ENCODE measurements around the gene TSKU.

The TSKU gene

GRCh38 chr11:76742902-76743301, 40.3 kb upstream of the TSKU start:
- Histone ChIP-seq H3K36me3 (ENCODE audit: control insufficient read depth, insufficient read depth, low read length) (no peaks in the 10 kb centered on the region), H3K27me3 (ENCODE audit: control insufficient read depth, insufficient read depth, low read length, poor library complexity, severe bottlenecking) (no peaks in the 10 kb centered on the region), H3K4me1 (ENCODE audit: control insufficient read depth, insufficient read depth, low read length) (no peaks in the 10 kb centered on the region), H3K4me3 (ENCODE audit: insufficient read depth, low read depth, low read length) (no peak overlapping the region), H3K27ac (ENCODE audit: insufficient read depth, low read depth, low read length, poor library complexity, severe bottlenecking) (no peak overlapping the region), H3K9me3 (ENCODE audit: control insufficient read depth, low read length) (no peaks in the 10 kb centered on the region)
- WGBS, 2 experiments: 70 to 74% methylated on average over 4 of the region's 4 CpGs

DNA sequence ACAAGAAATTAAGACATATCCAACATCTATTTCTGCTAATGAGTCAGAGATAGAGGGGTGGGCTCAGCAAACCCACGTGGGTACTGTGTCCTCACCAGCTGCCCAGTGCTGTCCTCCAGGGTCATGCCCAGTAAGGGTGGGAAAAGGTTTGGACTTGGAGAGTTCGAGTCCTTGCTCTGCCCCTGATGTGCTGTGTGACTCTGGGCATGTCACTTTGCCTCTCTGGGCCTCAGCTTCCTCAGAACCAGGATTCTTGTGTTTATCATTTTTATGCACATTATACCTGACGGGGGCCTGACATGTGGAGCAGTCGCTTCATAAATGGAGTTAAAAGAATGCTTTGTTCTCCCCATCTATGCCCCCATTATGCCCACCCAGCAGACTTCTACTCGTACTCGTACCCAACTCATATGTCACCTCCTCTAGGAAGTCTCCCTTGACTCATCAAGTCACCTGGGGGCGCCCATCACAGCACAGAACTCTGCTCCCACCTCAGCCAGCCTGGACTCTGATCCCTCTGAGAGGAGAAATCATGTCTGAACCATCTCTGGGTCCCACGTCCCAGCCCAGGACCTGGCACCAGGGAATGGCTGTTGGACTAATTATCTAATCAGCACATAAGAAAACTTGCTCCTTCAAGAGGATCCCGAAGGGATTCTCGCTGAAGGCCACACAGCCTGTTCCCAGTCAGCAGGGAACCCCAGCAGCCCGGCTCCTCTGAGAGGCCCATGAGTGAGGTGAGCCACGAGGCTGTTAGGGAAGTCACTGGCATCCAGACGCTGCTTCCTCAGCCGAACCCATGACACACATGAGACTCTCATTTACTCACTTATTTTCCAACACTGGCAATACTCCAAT, 38.7 kb upstream of the TSKU start:
- H3K27ac ChIP-seq (ENCODE audit: insufficient read depth, low read depth, low read length, poor library complexity, severe bottlenecking): no peak overlapping the region
- WGBS, 2 experiments: 83 to 89% methylated on average over 14 of the region's 14 CpGs

DNA sequence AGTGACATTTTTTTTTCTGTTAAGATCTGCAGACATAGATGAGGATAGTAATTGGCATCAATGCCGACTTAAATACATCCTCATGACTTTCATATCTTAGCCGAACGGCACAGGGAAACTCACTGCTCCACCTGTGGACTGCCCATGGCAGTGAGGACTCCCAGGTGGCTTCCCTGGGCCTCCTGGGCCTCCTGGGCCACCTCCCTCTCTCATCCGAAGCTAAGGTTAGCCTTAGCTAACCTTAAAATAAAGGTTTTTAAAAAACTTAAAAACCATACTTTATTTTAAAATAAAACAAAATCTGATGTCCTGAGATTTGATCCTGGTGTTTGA, 38.1 kb upstream of the TSKU start:
- 88 to 95% methylated on average over 4 of the region's 4 CpGs for WGBS, 2 experiments
- Histone ChIP-seq H3K4me1 (ENCODE audit: control insufficient read depth, insufficient read depth, low read length) (no peaks in the 10 kb centered on the region), H3K27ac (ENCODE audit: insufficient read depth, low read depth, low read length, poor library complexity, severe bottlenecking) (no peak overlapping the region), H3K27me3 (ENCODE audit: control insufficient read depth, insufficient read depth, low read length, poor library complexity, severe bottlenecking) (no peaks in the 10 kb centered on the region), H3K9me3 (ENCODE audit: control insufficient read depth, low read length) (no peaks in the 10 kb centered on the region), H3K4me3 (ENCODE audit: insufficient read depth, low read depth, low read length) (no peak overlapping the region), H3K36me3 (ENCODE audit: control insufficient read depth, insufficient read depth, low read length) (no peaks in the 10 kb centered on the region)

More for the DNA sequence above, 38.7 kb upstream of the TSKU start:
- Histone ChIP-seq H3K4me1 (ENCODE audit: control insufficient read depth, insufficient read depth, low read length) (no peaks in the 10 kb centered on the region), H3K36me3 (ENCODE audit: control insufficient read depth, insufficient read depth, low read length) (no peaks in the 10 kb centered on the region), H3K27me3 (ENCODE audit: control insufficient read depth, insufficient read depth, low read length, poor library complexity, severe bottlenecking) (no peaks in the 10 kb centered on the region), H3K4me3 (ENCODE audit: insufficient read depth, low read depth, low read length) (no peak overlapping the region), H3K9me3 (ENCODE audit: control insufficient read depth, low read length) (no peaks in the 10 kb centered on the region)

GRCh38 chr11:76745561-76746207, 37.5 kb upstream of the TSKU start:
- H3K36me3 ChIP-seq (ENCODE audit: control insufficient read depth, insufficient read depth, low read length): no peaks in the 10 kb centered on the region
- no peaks in the 10 kb centered on the region for H3K27me3 ChIP-seq (ENCODE audit: control insufficient read depth, insufficient read depth, low read length, poor library complexity, severe bottlenecking)
- H3K9me3 ChIP-seq (ENCODE audit: control insufficient read depth, low read length): no peaks in the 10 kb centered on the region
- H3K4me3 ChIP-seq (ENCODE audit: insufficient read depth, low read depth, low read length): no peak overlapping the region
- H3K27ac ChIP-seq (ENCODE audit: insufficient read depth, low read depth, low read length, poor library complexity, severe bottlenecking): no peak overlapping the region
- 77 to 80% methylated on average over 8 of the region's 8 CpGs for WGBS, 2 experiments
- no peaks in the 10 kb centered on the region for H3K4me1 ChIP-seq (ENCODE audit: control insufficient read depth, insufficient read depth, low read length)

DNA sequence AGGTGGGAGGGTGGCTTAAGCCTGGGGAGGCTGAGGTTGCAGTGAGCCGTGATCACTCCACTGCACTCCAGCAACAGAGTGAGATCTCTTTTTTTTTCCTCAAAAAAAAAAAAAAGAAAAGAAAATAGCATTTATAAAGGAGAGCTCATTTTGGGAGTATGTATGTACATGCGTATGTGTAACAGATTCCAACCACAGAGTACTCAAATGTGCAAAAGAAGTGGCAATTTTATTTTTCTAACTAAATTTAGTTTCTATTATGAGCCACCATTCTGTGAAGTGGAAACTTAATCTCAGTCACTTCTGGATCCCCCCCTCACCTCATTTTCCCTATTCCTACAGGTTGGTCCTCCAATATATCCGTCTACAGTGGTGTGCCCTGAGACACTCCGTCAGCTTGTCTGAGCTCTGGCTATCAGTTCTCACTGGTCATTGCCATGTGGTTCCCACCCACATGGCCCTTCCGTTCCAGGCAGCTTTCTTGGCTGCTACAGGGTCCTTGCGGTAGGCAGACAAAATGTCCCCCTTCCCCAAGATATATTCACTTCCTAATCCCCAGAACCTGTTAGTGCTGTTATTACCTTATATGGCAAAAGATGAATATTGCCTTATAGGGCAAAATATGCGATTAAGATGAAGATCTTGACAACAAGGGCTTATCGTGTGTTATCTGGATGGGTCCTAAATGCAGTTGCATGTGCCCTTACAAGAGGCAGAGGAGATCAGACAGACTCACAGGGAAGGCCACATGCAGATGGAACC, 35.8 kb upstream of the TSKU start:
- Histone ChIP-seq H3K27ac (ENCODE audit: insufficient read depth, low read depth, low read length, poor library complexity, severe bottlenecking) (no peak overlapping the region), H3K27me3 (ENCODE audit: control insufficient read depth, insufficient read depth, low read length, poor library complexity, severe bottlenecking) (no peaks in the 10 kb centered on the region), H3K9me3 (ENCODE audit: control insufficient read depth, low read length) (no peaks in the 10 kb centered on the region), H3K4me3 (ENCODE audit: insufficient read depth, low read depth, low read length) (no peak overlapping the region), H3K4me1 (ENCODE audit: control insufficient read depth, insufficient read depth, low read length) (no peaks in the 10 kb centered on the region), H3K36me3 (ENCODE audit: control insufficient read depth, insufficient read depth, low read length) (no peaks in the 10 kb centered on the region)
- WGBS, 2 experiments: 89 to 92% methylated on average over 6 to 8 of the region's 8 CpGs

GRCh38 chr11:76747915-76748860, 35.0 kb upstream of the TSKU start:
- 85 to 86% methylated on average over 12 of the region's 13 CpGs for WGBS, 2 experiments

DNA sequence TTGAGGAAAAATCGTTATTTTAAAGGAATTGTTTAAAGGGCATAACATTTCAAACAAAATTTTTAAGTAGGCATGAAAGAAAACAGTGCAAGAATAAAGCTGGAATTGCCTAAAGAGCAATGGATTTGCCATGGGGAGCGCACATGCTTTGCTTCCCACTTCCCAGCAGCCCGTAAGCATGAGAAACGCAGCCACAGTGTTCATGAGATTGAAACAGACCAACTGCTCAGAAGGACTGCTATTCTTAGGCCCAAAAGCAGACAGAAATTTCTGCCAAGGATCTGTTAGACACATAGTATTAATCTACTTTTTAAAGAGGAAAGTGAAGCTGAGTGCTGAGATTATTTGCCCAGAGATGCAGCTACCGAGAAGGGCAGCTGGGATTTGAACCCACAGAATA, 34.2 kb upstream of the TSKU start:
- Histone ChIP-seq H3K27me3 (ENCODE audit: control insufficient read depth, insufficient read depth, low read length, poor library complexity, severe bottlenecking) (peaks cover 4% of the 10 kb centered on the region), H3K9me3 (ENCODE audit: control insufficient read depth, low read length) (no peaks in the 10 kb centered on the region), H3K4me1 (ENCODE audit: control insufficient read depth, insufficient read depth, low read length) (peaks cover 4% of the 10 kb centered on the region), H3K4me3 (ENCODE audit: insufficient read depth, low read depth, low read length) (no peak overlapping the region), H3K36me3 (ENCODE audit: control insufficient read depth, insufficient read depth, low read length) (no peaks in the 10 kb centered on the region), H3K27ac (ENCODE audit: insufficient read depth, low read depth, low read length, poor library complexity, severe bottlenecking) (no peak overlapping the region)
- WGBS, 2 experiments: 89 to 91% methylated on average over 5 of the region's 5 CpGs

More at GRCh38 chr11:76747915-76748860, 35.0 kb upstream of the TSKU start:
- no peaks in the 10 kb centered on the region for H3K36me3 ChIP-seq (ENCODE audit: control insufficient read depth, insufficient read depth, low read length)
- no peak overlapping the region for H3K4me3 ChIP-seq (ENCODE audit: insufficient read depth, low read depth, low read length)
- H3K27ac ChIP-seq (ENCODE audit: insufficient read depth, low read depth, low read length, poor library complexity, severe bottlenecking): no peak overlapping the region
- H3K9me3 ChIP-seq (ENCODE audit: control insufficient read depth, low read length): no peaks in the 10 kb centered on the region
- peaks cover 4% of the 10 kb centered on the region for H3K4me1 ChIP-seq (ENCODE audit: control insufficient read depth, insufficient read depth, low read length)
- peaks cover 2% of the 10 kb centered on the region for H3K27me3 ChIP-seq (ENCODE audit: control insufficient read depth, insufficient read depth, low read length, poor library complexity, severe bottlenecking)

GRCh38 chr11:76750067-76750466, 33.1 kb upstream of the TSKU start:
- 83 to 95% methylated on average over 1 to 2 of the region's 2 CpGs for WGBS, 2 experiments
- Histone ChIP-seq H3K4me3 (ENCODE audit: insufficient read depth, low read depth, low read length) (no peak overlapping the region), H3K36me3 (ENCODE audit: control insufficient read depth, insufficient read depth, low read length) (no peaks in the 10 kb centered on the region), H3K9me3 (ENCODE audit: control insufficient read depth, low read length) (no peaks in the 10 kb centered on the region), H3K27ac (ENCODE audit: insufficient read depth, low read depth, low read length, poor library complexity, severe bottlenecking) (no peak overlapping the region), H3K27me3 (ENCODE audit: control insufficient read depth, insufficient read depth, low read length, poor library complexity, severe bottlenecking) (peaks cover 4% of the 10 kb centered on the region), H3K4me1 (ENCODE audit: control insufficient read depth, insufficient read depth, low read length) (peaks cover 4% of the 10 kb centered on the region)

DNA sequence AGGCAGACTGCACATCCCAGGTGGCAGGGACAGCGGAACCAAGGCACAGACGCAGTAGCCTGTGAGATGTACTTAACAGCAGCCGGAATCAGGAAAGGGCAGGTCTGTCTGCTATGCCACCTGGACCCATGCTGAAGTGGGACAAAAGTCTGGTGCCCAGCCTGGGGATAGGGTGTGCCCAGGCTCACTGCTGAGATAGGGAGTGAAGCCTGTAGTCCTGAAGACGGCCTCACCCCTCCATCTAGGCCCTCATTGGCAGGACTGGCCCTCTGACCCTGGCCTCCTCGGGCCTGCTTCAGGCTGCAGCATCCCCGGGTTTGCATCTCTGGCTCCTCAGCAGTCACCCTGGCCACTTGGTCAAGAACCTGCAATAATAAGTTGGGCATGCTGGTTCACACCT, 32.4 kb upstream of the TSKU start:
- Histone ChIP-seq H3K4me1 (ENCODE audit: control insufficient read depth, insufficient read depth, low read length) (peaks cover 4% of the 10 kb centered on the region), H3K27me3 (ENCODE audit: control insufficient read depth, insufficient read depth, low read length, poor library complexity, severe bottlenecking) (peaks cover 5% of the 10 kb centered on the region), H3K36me3 (ENCODE audit: control insufficient read depth, insufficient read depth, low read length) (no peaks in the 10 kb centered on the region), H3K27ac (ENCODE audit: insufficient read depth, low read depth, low read length, poor library complexity, severe bottlenecking) (no peak overlapping the region), H3K4me3 (ENCODE audit: insufficient read depth, low read depth, low read length) (no peak overlapping the region), H3K9me3 (ENCODE audit: control insufficient read depth, low read length) (no peaks in the 10 kb centered on the region)
- WGBS, 2 experiments: 95 to 96% methylated on average over 6 of the region's 6 CpGs

All from ectodermal cell (in vitro differentiated cells).